GM12878 (cell line): ENCODE measurements around the gene PTAFR. TPM values are rescaled to one million over a fixed set of nuclear protein-coding genes. Genes with fewer than 3 reads are reported as not detected.

ENCODE experiments used
- CBFB ChIP-seq: IDR thresholded peaks from 2 replicates; pipeline ENCODE4 v1.6.1; 2016; ENCODE audit warnings: antibody characterized with exemption, low read depth
- CEBPB ChIP-seq, 2 experiments: fragments of 150-350 bp in 1 of 2; IDR thresholded peaks; 2 replicates each; pipeline ENCODE4 v1.6.1; 2012 to 2014; ENCODE audit warnings: low read depth in 2 of 2, low read length in 2 of 2, borderline replicate concordance in 1 of 2, inconsistent platforms in 1 of 2
- CHD1 ChIP-seq: IDR thresholded peaks from 2 replicates; pipeline ENCODE4 v1.6.1; 2012; ENCODE audit warnings: low read depth, low read length, improper control_type of control experiment
- CHD4 ChIP-seq: fragments of 200-600 bp; sonication (generic); IDR thresholded peaks from 2 replicates; pipeline ENCODE4 v1.6.1; 2016; ENCODE audit warnings: mild to moderate bottlenecking
- CREM ChIP-seq: IDR thresholded peaks from 2 replicates; pipeline ENCODE4 v1.6.1; 2014; ENCODE audit warnings: antibody characterized with exemption, low read depth
- DPF2 ChIP-seq: fragments of 450-650 bp; IDR thresholded peaks from 2 replicates; pipeline ENCODE4 v1.6.1; 2017; ENCODE audit warnings: mild to moderate bottlenecking
- EED ChIP-seq: sonication (generic); IDR thresholded peaks from 2 replicates; pipeline ENCODE4 v1.6.1; 2016; ENCODE audit warnings: antibody characterized with exemption, low read depth
- ESRRA ChIP-seq: IDR thresholded peaks from 2 replicates; pipeline ENCODE4 v1.6.1; 2012; ENCODE audit warnings: mild to moderate bottlenecking, low read length, improper control_type of control experiment
- FOS ChIP-seq: IDR thresholded peaks from 3 replicates; pipeline ENCODE4 v1.6.1; 2011; ENCODE audit warnings: borderline replicate concordance; ENCODE audit not compliant: insufficient read length; ENCODE audit errors: extremely low read depth
- FOXM1 ChIP-seq: IDR thresholded peaks from 2 replicates; pipeline ENCODE4 v1.6.1; 2012; ENCODE audit warnings: low read depth, mild to moderate bottlenecking, inconsistent platforms, low read length, moderate library complexity
- GABPA ChIP-seq: IDR thresholded peaks from 2 replicates; pipeline ENCODE4 v1.6.1; 2014; ENCODE audit warnings: antibody characterized with exemption, low read depth, mild to moderate bottlenecking, inconsistent platforms
- IKZF1 ChIP-seq: fragments of 450-650 bp; conservative IDR thresholded peaks from 2 replicates; pipeline ENCODE4 v1.6.1; 2017; ENCODE audit warnings: antibody characterized with exemption, mild to moderate bottlenecking
- IKZF2 ChIP-seq, 2 experiments: fragments of 450-650 bp; IDR thresholded peaks; 2 replicates each; pipeline ENCODE4 v1.6.1; 2017; ENCODE audit warnings: mild to moderate bottlenecking in 2 of 2, moderate library complexity in 2 of 2
- JUNB ChIP-seq: IDR thresholded peaks from 2 replicates; pipeline ENCODE4 v1.6.1; 2016; ENCODE audit warnings: antibody characterized with exemption, mild to moderate bottlenecking
- MXI1 ChIP-seq: fragments of 150-350 bp; IDR thresholded peaks from 2 replicates; pipeline ENCODE4 v1.6.1; 2011; ENCODE audit warnings: low read depth, mild to moderate bottlenecking, inconsistent platforms, low read length, improper control_type of control experiment
- NR2F1 ChIP-seq: fragments of 450-650 bp; conservative IDR thresholded peaks from 2 replicates; pipeline ENCODE4 v1.6.1; 2017; ENCODE audit warnings: mild to moderate bottlenecking
- PAX5 ChIP-seq: IDR thresholded peaks from 2 replicates; pipeline ENCODE4 v1.6.1; 2011; ENCODE audit warnings: low read depth, low read length, borderline replicate concordance
- RAD51 ChIP-seq: fragments of 450-650 bp; IDR thresholded peaks from 2 replicates; pipeline ENCODE4 v1.6.1; 2016; ENCODE audit warnings: moderate library complexity, mild to moderate bottlenecking, inconsistent platforms
- RCOR1 ChIP-seq: conservative IDR thresholded peaks from 2 replicates; pipeline ENCODE4 v1.6.1; 2012; ENCODE audit warnings: low read depth, low read length, improper control_type of control experiment
- RFX5 ChIP-seq: IDR thresholded peaks from 2 replicates; pipeline ENCODE4 v1.6.1; 2011; ENCODE audit warnings: low read depth, low read length, improper control_type of control experiment
- RUNX3 ChIP-seq: IDR thresholded peaks from 2 replicates; pipeline ENCODE4 v1.6.1; 2012; ENCODE audit warnings: low read length, inconsistent platforms
- SUPT20H ChIP-seq: IDR thresholded peaks from 2 replicates; pipeline ENCODE4 v1.6.1; 2011; ENCODE audit warnings: low read depth, mild to moderate bottlenecking, low read length, moderate library complexity, borderline replicate concordance; ENCODE audit not compliant: control insufficient read depth
- TCF12 ChIP-seq: IDR thresholded peaks from 2 replicates; pipeline ENCODE4 v1.6.1; 2011; ENCODE audit warnings: low read depth, mild to moderate bottlenecking, low read length
- ZNF24 ChIP-seq: fragments of 450-650 bp; IDR thresholded peaks from 2 replicates; pipeline ENCODE4 v1.6.1; 2017; ENCODE audit warnings: antibody characterized with exemption, mild to moderate bottlenecking
- polyA plus RNA-seq, 11 experiments: library from polyadenylated mRNA; depleted of rRNA in 4 of 11; unstranded in 6 of 11; stranded (reverse) in 5 of 11; fragments of >200 nt; fragmentation: Nextera tagmentation in 4 of 11; fragmentation: Illumina TruSeq in 1 of 11; extraction: Ambion mirVana in 4 of 11; extraction: Trizol in 1 of 11; gene quantifications; 1 replicate in 1 of 11; 2 replicates in 10 of 11; pipeline versions ENCODE4 v1.2.1 to v1.2.3, GENCODE V29; 2011 to 2016; ENCODE audit warnings: inconsistent platforms in 2 of 11, missing spikeins in 2 of 11, low read depth in 1 of 11
- total RNA-seq, 4 experiments: library from RNA; depleted of rRNA in 3 of 4; stranded (reverse); fragments of >200 nt in 3 of 4; fragmentation: Illumina TruSeq in 1 of 4; extraction: Trizol in 1 of 4; gene quantifications; 2 replicates each; pipeline versions ENCODE4 v1.2.1 to v1.2.3, GENCODE V29; 2013 to 2021
- TF ChIP-seq, protein P1 (sequence below): fragments of 450-650 bp; IDR thresholded peaks from 2 replicates; pipeline ENCODE4 v1.6.1; 2017; ENCODE audit warnings: mild to moderate bottlenecking, moderate library complexity
- TF ChIP-seq, protein P2 (sequence below): fragments of 450-650 bp; IDR thresholded peaks from 2 replicates; pipeline ENCODE4 v1.6.1; 2014; ENCODE audit warnings: mild to moderate bottlenecking

PTAFR gene
- total and polyA plus RNA-seq, 10 of the 15 experiments (the other 5 are each of a cell fraction or from before 2014, with no cell fraction given) = 17.5 to 251 (median 27.7) TPM

DNA sequence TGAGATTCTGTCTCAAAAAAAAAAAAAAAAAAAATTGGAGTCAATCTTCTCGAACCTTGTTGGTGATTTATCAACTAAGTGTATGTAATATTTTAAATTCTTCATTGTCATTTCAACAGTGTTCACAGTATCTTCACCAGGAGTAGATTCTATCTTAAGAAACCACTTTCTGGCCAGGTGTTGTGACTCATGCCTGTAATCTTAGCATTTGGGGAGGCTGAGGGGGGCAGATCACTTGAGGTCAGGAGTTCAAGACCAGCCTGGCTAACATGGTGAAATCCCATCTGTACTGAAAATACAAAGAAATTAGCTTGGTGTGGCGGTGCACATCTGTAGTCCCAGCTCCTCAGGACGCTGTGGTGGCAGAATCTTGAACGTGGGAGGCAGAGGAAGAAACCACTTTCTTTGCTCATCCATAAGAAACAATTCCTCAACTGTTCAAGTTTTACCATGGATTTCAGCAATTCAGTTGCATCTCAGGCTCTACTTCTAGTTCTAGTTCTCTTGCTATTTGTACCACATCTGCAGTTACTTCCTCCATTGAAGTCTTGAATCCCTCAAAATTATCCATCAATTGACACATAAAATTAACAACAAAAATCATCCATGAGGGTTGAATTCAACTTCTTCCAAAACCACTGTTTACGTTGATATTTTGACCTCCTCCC lies 57.7 kb downstream of the PTAFR start (continued):
- TF ChIP-seq, protein P1, sequence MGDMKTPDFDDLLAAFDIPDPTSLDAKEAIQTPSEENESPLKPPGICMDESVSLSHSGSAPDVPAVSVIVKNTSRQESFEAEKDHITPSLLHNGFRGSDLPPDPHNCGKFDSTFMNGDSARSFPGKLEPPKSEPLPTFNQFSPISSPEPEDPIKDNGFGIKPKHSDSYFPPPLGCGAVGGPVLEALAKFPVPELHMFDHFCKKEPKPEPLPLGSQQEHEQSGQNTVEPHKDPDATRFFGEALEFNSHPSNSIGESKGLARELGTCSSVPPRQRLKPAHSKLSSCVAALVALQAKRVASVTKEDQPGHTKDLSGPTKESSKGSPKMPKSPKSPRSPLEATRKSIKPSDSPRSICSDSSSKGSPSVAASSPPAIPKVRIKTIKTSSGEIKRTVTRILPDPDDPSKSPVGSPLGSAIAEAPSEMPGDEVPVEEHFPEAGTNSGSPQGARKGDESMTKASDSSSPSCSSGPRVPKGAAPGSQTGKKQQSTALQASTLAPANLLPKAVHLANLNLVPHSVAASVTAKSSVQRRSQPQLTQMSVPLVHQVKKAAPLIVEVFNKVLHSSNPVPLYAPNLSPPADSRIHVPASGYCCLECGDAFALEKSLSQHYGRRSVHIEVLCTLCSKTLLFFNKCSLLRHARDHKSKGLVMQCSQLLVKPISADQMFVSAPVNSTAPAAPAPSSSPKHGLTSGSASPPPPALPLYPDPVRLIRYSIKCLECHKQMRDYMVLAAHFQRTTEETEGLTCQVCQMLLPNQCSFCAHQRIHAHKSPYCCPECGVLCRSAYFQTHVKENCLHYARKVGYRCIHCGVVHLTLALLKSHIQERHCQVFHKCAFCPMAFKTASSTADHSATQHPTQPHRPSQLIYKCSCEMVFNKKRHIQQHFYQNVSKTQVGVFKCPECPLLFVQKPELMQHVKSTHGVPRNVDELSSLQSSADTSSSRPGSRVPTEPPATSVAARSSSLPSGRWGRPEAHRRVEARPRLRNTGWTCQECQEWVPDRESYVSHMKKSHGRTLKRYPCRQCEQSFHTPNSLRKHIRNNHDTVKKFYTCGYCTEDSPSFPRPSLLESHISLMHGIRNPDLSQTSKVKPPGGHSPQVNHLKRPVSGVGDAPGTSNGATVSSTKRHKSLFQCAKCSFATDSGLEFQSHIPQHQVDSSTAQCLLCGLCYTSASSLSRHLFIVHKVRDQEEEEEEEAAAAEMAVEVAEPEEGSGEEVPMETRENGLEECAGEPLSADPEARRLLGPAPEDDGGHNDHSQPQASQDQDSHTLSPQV = no peak
- no peak for TF ChIP-seq CREM
- TF ChIP-seq CEBPB (IDR thresholded peaks at IDR 0.05; ENCODE audit: borderline replicate concordance in 1 of 2, low read depth in 2 of 2, low read length in 2 of 2) = no peak
- 0 out of 2 replicates have a peak, but pooled peaks have one; percentile 22 for TF ChIP-seq NR2F1
- no peak for TF ChIP-seq RFX5
- TF ChIP-seq, protein P2, sequence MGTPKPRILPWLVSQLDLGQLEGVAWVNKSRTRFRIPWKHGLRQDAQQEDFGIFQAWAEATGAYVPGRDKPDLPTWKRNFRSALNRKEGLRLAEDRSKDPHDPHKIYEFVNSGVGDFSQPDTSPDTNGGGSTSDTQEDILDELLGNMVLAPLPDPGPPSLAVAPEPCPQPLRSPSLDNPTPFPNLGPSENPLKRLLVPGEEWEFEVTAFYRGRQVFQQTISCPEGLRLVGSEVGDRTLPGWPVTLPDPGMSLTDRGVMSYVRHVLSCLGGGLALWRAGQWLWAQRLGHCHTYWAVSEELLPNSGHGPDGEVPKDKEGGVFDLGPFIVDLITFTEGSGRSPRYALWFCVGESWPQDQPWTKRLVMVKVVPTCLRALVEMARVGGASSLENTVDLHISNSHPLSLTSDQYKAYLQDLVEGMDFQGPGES = no peak
- no peak for TF ChIP-seq ZNF24
- no peak for TF ChIP-seq SUPT20H
- TF ChIP-seq FOXM1 = peak; percentile 16; the same call in 1 of the 2 replicates
- no peak for TF ChIP-seq ESRRA
- TF ChIP-seq MXI1 = no peak
- TF ChIP-seq IKZF1 = peak; percentile 31; the same call in 1 of the 2 replicates
- TF ChIP-seq RUNX3 = peak; percentile 39; the same call in 1 of the 2 replicates
- no peak for TF ChIP-seq CHD4
- TF ChIP-seq EED = 0 out of 2 replicates have a peak, but pooled peaks have one; percentile 11
- peak; percentile 26; the same call in 1 of the 2 replicates for TF ChIP-seq JUNB
- TF ChIP-seq CBFB = no peak
- TF ChIP-seq RAD51 = no peak
- TF ChIP-seq GABPA = no peak
- 0 out of 2 replicates have a peak, but pooled peaks have one; percentile 40 for TF ChIP-seq TCF12
- 0 out of 2 replicates have a peak, but pooled peaks have one; percentile 19 for TF ChIP-seq DPF2
- TF ChIP-seq PAX5 = no peak
- no peak for TF ChIP-seq RCOR1
- no peak for TF ChIP-seq FOS
- no peak for TF ChIP-seq IKZF2 (IDR thresholded peaks at IDR 0.05)
- TF ChIP-seq CHD1 = no peak
